WTC11 (cell line): Measurements from ENCODE around the gene GPR183. TPM values are rescaled to one million over a fixed set of nuclear protein-coding genes. Genes with fewer than 3 reads are reported as not detected.

Source experiments
- ATAC-seq: fragments of 200-7000 bp; cut with Tn5 transposase; 2 replicates; pipeline ENCODE4 v1.10.0; 2021; ENCODE audit warnings: mild to moderate bottlenecking, moderate library complexity
- CTCF ChIA-PET: fragments of 300-600 bp; sonication (Branson Sonifier 250); formaldehyde crosslinking; loops from one replicate; lab custom pipeline; 2021; ENCODE audit warnings: antibody characterized with exemption; lab: Charles Lee
- POLR2A ChIA-PET: fragments of 350-600 bp; sonication (Branson Sonifier 250); formaldehyde crosslinking; loops from one replicate; lab custom pipeline; 2021; ENCODE audit warnings: antibody characterized with exemption; lab: Charles Lee
- DNase-seq: peaks from one replicate; pipeline ENCODE4 v3.0.0; 2021; ENCODE audit warnings: low spot score
- H3K27ac Mint-ChIP-seq: 2 replicates; pipeline ENCODE4 v1.8.0; 2021; ENCODE audit warnings: mixed read lengths
- H3K27me3 Mint-ChIP-seq: 2 replicates; pipeline ENCODE4 v1.8.0; 2021; ENCODE audit warnings: low read depth, mild to moderate bottlenecking, moderate library complexity, mixed read lengths
- H3K36me3 Mint-ChIP-seq: 2 replicates; pipeline ENCODE4 v1.8.0; 2021; ENCODE audit warnings: mixed read lengths
- H3K4me1 Mint-ChIP-seq: 2 replicates; pipeline ENCODE4 v1.8.0; 2022; ENCODE audit warnings: mixed read lengths
- H3K4me3 Mint-ChIP-seq: 2 replicates; pipeline ENCODE4 v1.8.0; 2021; ENCODE audit warnings: mild to moderate bottlenecking, moderate library complexity, mixed read lengths
- H3K9me3 Mint-ChIP-seq: 2 replicates; pipeline ENCODE4 v1.8.0; 2021; ENCODE audit warnings: mixed read lengths
- ATF3 ChIP-seq: sonication (generic); formaldehyde crosslinking; conservative IDR thresholded peaks from 2 replicates; pipeline ENCODE4 v1.8.1; 2022; ENCODE audit warnings: mild to moderate bottlenecking, missing genetic modification reagents
- CREB1 ChIP-seq: sonication (generic); formaldehyde crosslinking; IDR thresholded peaks from 2 replicates; pipeline ENCODE4 v1.8.0; 2023; ENCODE audit warnings: mild to moderate bottlenecking, missing genetic modification reagents
- E2F4 ChIP-seq: sonication (generic); formaldehyde crosslinking; IDR thresholded peaks from 2 replicates; pipeline ENCODE4 v1.8.1; 2022; ENCODE audit warnings: low read depth, mild to moderate bottlenecking, moderate library complexity, missing genetic modification reagents, borderline replicate concordance
- E2F5 ChIP-seq: sonication (generic); formaldehyde crosslinking; IDR thresholded peaks from 2 replicates; pipeline ENCODE4 v1.8.1; 2022; ENCODE audit warnings: mild to moderate bottlenecking, moderate library complexity, missing genetic modification reagents
- EMX1 ChIP-seq: fragments of 250-450 bp; sonication (Bioruptor Pico); IDR thresholded peaks from 2 replicates; pipeline ENCODE4 v1.8.0; 2021; ENCODE audit warnings: mild to moderate bottlenecking
- ETV6 ChIP-seq: sonication (generic); formaldehyde crosslinking; IDR thresholded peaks from 2 replicates; pipeline ENCODE4 v1.8.1; 2022; ENCODE audit warnings: mild to moderate bottlenecking, missing genetic modification reagents
- FOXJ3 ChIP-seq: sonication (generic); formaldehyde crosslinking; IDR thresholded peaks from 2 replicates; pipeline ENCODE4 v1.9.0; 2021; ENCODE audit warnings: missing genetic modification reagents, mild to moderate bottlenecking, borderline replicate concordance
- GABPB1 ChIP-seq: sonication (generic); formaldehyde crosslinking; IDR thresholded peaks from 2 replicates; pipeline ENCODE4 v1.8.1; 2023; ENCODE audit warnings: mild to moderate bottlenecking, missing genetic modification reagents
- GTF2I ChIP-seq: fragments of 250-450 bp; sonication (Bioruptor Pico); conservative IDR thresholded peaks from 2 replicates; pipeline ENCODE4 v1.4.0; 2021; ENCODE audit warnings: mild to moderate bottlenecking
- HMGA2 ChIP-seq: fragments of 250-450 bp; sonication (Bioruptor Pico); IDR thresholded peaks from 2 replicates; pipeline ENCODE4 v1.4.0; 2021; ENCODE audit warnings: mild to moderate bottlenecking, moderate library complexity
- JUN ChIP-seq: sonication (generic); formaldehyde crosslinking; IDR thresholded peaks from 2 replicates; pipeline ENCODE4 v1.8.0; 2023; ENCODE audit warnings: mild to moderate bottlenecking, missing genetic modification reagents
- NFE2L1 ChIP-seq: sonication (generic); formaldehyde crosslinking; IDR thresholded peaks from 2 replicates; pipeline ENCODE4 v1.8.1; 2023; ENCODE audit warnings: missing genetic modification reagents
- NR2C2 ChIP-seq: sonication (generic); formaldehyde crosslinking; IDR thresholded peaks from 2 replicates; pipeline ENCODE4 v1.8.0; 2022; ENCODE audit warnings: mild to moderate bottlenecking, missing genetic modification reagents
- TEAD1 ChIP-seq: sonication (generic); formaldehyde crosslinking; IDR thresholded peaks from 2 replicates; pipeline ENCODE4 v1.8.0; 2022; ENCODE audit warnings: mild to moderate bottlenecking, missing genetic modification reagents
- TP53 ChIP-seq: sonication (generic); formaldehyde crosslinking; IDR thresholded peaks from 2 replicates; pipeline ENCODE4 v1.8.1; 2023; ENCODE audit warnings: mild to moderate bottlenecking, missing genetic modification reagents
- USF2 ChIP-seq: sonication (generic); formaldehyde crosslinking; IDR thresholded peaks from 2 replicates; pipeline ENCODE4 v1.8.1; 2023; ENCODE audit warnings: mild to moderate bottlenecking, missing genetic modification reagents, moderate library complexity
- ZNF263 ChIP-seq: sonication (generic); formaldehyde crosslinking; IDR thresholded peaks from 2 replicates; pipeline ENCODE4 v1.8.1; 2022; ENCODE audit warnings: low read depth, mild to moderate bottlenecking, moderate library complexity, missing genetic modification reagents
- ZNF416 ChIP-seq: fragments of 250-450 bp; sonication (Bioruptor Pico); IDR thresholded peaks from 2 replicates; pipeline ENCODE4 v1.9.0; 2021; ENCODE audit warnings: mild to moderate bottlenecking, inconsistent platforms
- ZSCAN18 ChIP-seq: fragments of 250-450 bp; sonication (Bioruptor Pico); IDR thresholded peaks from 2 replicates; pipeline ENCODE4 v2.1.2; 2022; ENCODE audit warnings: mild to moderate bottlenecking, moderate library complexity
- total RNA-seq: library from RNA; stranded (reverse); gene quantifications from 3 replicates; pipeline ENCODE4 v1.2.3, GENCODE V29; 2021
- TF ChIP-seq, protein P1 (sequence below): sonication (generic); formaldehyde crosslinking; IDR thresholded peaks from 2 replicates; pipeline ENCODE4 v1.8.1; 2023; ENCODE audit warnings: mild to moderate bottlenecking, missing genetic modification reagents
- TF ChIP-seq, protein P2 (sequence below): fragments of 250-450 bp; sonication (Bioruptor Pico); IDR thresholded peaks from 2 replicates; pipeline ENCODE4 v1.8.0; 2021; ENCODE audit warnings: mild to moderate bottlenecking
- TF ChIP-seq, protein P3 (sequence below): sonication (generic); formaldehyde crosslinking; IDR thresholded peaks from 2 replicates; pipeline ENCODE4 v1.8.1; 2022; ENCODE audit warnings: mild to moderate bottlenecking, missing genetic modification reagents, moderate library complexity, borderline replicate concordance
- TF ChIP-seq, protein P4 (sequence below): sonication (generic); formaldehyde crosslinking; IDR thresholded peaks from 2 replicates; pipeline ENCODE4 v1.8.0; 2023; ENCODE audit warnings: missing genetic modification reagents

Gene GPR183
- total RNA-seq, 1 experiment from 2014 or later: 0.13 TPM

DNA sequence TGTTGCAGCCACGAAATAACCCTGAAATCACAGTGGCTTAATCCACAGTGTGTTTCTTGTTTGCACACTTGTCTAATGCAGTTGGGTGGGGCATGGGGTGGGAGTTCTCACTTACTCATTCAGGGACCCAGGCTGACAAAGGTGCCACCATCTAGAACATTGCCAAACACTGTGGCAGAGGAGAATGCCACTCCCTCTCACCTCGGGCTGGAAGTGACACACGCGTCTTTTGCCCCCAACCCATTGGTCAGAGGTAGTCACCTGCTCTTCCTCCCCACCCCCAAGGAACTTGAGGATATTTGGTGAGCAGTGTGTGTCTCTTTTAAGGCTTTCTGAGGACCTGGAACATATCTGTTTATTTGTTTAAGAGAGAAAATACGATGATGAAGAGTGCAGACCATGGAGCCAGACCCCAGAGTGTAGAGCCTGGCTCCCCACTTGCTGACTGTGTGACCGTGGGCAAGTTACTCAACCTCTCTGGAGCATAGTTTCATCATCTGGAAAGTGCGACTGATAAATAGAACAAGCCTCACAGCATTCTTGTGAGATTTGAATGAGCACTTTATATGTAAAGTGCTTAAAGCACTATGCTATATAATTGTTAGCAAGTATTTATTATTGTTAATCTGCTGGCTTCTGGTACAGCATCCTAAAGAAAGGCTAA lies 17.4 kb downstream of the GPR183 start:
- ATAC-seq (peak; percentile 61), DNase-seq (no peak)
- H3K4me3 Mint-ChIP-seq: no peak overlapping the region
- H3K9me3 Mint-ChIP-seq: no peaks in the 10 kb centered on the region
- CTCF ChIA-PET: no interaction called here
- TF ChIP-seq USF2: no peak
- peak overlapping the region; percentile 48; the same call in 1 of the 2 replicates for H3K27ac Mint-ChIP-seq
- H3K27me3 Mint-ChIP-seq: no peaks in the 10 kb centered on the region
- H3K36me3 Mint-ChIP-seq: no peaks in the 10 kb centered on the region
- POLR2A ChIA-PET: no interaction called here
- H3K4me1 Mint-ChIP-seq: no peaks in the 10 kb centered on the region

GRCh38 chr13:99289271-99289670 lies 17.9 kb downstream of the GPR183 start:
- TF ChIP-seq E2F5 (no peak), TP53 (CRISPR knock-in tag) (no peak), CREB1 (CRISPR knock-in tag) (no peak), HMGA2 (no peak), JUN (CRISPR knock-in tag) (no peak), EMX1 (CRISPR knock-in tag) (no peak), ZNF416 (CRISPR knock-in tag) (no peak), ZNF263 (CRISPR knock-in tag) (no peak), ZSCAN18 (CRISPR knock-in tag) (no peak), E2F4 (no peak), GABPB1 (CRISPR knock-in tag) (no peak), NFE2L1 (CRISPR knock-in tag) (no peak), ETV6 (no peak), NR2C2 (CRISPR knock-in tag) (no peak)
- TF ChIP-seq, protein P1, sequence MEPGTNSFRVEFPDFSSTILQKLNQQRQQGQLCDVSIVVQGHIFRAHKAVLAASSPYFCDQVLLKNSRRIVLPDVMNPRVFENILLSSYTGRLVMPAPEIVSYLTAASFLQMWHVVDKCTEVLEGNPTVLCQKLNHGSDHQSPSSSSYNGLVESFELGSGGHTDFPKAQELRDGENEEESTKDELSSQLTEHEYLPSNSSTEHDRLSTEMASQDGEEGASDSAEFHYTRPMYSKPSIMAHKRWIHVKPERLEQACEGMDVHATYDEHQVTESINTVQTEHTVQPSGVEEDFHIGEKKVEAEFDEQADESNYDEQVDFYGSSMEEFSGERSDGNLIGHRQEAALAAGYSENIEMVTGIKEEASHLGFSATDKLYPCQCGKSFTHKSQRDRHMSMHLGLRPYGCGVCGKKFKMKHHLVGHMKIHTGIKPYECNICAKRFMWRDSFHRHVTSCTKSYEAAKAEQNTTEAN (CRISPR knock-in tag): no peak
- TF ChIP-seq, all 79 proteins: peak for 0
- Mint-ChIP-seq H3K4me3 (no peak overlapping the region), H3K27me3 (no peaks in the 10 kb centered on the region), H3K36me3 (no peaks in the 10 kb centered on the region), H3K27ac (no peak overlapping the region; the same call in 1 of the 2 replicates), H3K9me3 (no peaks in the 10 kb centered on the region), H3K4me1 (no peaks in the 10 kb centered on the region)
- ChIA-PET POLR2A (no interaction called here), CTCF (no interaction called here)
- no peak for DNase-seq
- no peak for ATAC-seq

- no peak overlapping the region for H3K4me3 Mint-ChIP-seq
- POLR2A ChIA-PET: no interaction called here
- H3K36me3 Mint-ChIP-seq: no peaks in the 10 kb centered on the region
- H3K9me3 Mint-ChIP-seq: no peaks in the 10 kb centered on the region
- H3K4me1 Mint-ChIP-seq: no peaks in the 10 kb centered on the region
- H3K27me3 Mint-ChIP-seq: no peaks in the 10 kb centered on the region
- ATAC-seq: no peak
- DNase-seq: no peak
- 0 out of 2 replicates have a peak overlapping the region, but pooled peaks have one; percentile 15 for H3K27ac Mint-ChIP-seq
- CTCF ChIA-PET: no interaction called here
- TF ChIP-seq, protein P2, sequence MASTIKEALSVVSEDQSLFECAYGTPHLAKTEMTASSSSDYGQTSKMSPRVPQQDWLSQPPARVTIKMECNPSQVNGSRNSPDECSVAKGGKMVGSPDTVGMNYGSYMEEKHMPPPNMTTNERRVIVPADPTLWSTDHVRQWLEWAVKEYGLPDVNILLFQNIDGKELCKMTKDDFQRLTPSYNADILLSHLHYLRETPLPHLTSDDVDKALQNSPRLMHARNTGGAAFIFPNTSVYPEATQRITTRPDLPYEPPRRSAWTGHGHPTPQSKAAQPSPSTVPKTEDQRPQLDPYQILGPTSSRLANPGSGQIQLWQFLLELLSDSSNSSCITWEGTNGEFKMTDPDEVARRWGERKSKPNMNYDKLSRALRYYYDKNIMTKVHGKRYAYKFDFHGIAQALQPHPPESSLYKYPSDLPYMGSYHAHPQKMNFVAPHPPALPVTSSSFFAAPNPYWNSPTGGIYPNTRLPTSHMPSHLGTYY (CRISPR knock-in tag): no peak
- TF ChIP-seq GABPB1 (CRISPR knock-in tag) (no peak), E2F5 (no peak), ZNF416 (CRISPR knock-in tag) (no peak), ATF3 (no peak), TEAD1 (CRISPR knock-in tag) (no peak), FOXJ3 (CRISPR knock-in tag) (no peak), GTF2I (no peak)
- TF ChIP-seq, protein P3, sequence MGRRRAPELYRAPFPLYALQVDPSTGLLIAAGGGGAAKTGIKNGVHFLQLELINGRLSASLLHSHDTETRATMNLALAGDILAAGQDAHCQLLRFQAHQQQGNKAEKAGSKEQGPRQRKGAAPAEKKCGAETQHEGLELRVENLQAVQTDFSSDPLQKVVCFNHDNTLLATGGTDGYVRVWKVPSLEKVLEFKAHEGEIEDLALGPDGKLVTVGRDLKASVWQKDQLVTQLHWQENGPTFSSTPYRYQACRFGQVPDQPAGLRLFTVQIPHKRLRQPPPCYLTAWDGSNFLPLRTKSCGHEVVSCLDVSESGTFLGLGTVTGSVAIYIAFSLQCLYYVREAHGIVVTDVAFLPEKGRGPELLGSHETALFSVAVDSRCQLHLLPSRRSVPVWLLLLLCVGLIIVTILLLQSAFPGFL (CRISPR knock-in tag): no peak
- TF ChIP-seq, protein P4, sequence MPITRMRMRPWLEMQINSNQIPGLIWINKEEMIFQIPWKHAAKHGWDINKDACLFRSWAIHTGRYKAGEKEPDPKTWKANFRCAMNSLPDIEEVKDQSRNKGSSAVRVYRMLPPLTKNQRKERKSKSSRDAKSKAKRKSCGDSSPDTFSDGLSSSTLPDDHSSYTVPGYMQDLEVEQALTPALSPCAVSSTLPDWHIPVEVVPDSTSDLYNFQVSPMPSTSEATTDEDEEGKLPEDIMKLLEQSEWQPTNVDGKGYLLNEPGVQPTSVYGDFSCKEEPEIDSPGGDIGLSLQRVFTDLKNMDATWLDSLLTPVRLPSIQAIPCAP: no peak
These were observed 19.1 kb downstream of the GPR183 start for GRCh38 chr13:99288089-99288488.
